Neural progenitor cell (in vitro differentiated cells): Measurements from ENCODE around the gene LMNTD1.

Experiments used
- EZH2 ChIP-seq: fragments of 200-600 bp; sonication (generic); IDR thresholded peaks from 2 replicates; pipeline ENCODE4 v1.6.1; 2017; ENCODE audit warnings: antibody characterized with exemption, mild to moderate bottlenecking, moderate library complexity
- TF ChIP-seq, protein P1 (sequence below): fragments of 200-600 bp; sonication (generic); IDR thresholded peaks from 2 replicates; pipeline ENCODE4 v1.5.1; 2017; ENCODE audit warnings: antibody characterized with exemption, mild to moderate bottlenecking

- TF ChIP-seq, protein P1, sequence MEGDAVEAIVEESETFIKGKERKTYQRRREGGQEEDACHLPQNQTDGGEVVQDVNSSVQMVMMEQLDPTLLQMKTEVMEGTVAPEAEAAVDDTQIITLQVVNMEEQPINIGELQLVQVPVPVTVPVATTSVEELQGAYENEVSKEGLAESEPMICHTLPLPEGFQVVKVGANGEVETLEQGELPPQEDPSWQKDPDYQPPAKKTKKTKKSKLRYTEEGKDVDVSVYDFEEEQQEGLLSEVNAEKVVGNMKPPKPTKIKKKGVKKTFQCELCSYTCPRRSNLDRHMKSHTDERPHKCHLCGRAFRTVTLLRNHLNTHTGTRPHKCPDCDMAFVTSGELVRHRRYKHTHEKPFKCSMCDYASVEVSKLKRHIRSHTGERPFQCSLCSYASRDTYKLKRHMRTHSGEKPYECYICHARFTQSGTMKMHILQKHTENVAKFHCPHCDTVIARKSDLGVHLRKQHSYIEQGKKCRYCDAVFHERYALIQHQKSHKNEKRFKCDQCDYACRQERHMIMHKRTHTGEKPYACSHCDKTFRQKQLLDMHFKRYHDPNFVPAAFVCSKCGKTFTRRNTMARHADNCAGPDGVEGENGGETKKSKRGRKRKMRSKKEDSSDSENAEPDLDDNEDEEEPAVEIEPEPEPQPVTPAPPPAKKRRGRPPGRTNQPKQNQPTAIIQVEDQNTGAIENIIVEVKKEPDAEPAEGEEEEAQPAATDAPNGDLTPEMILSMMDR, result no peak
- TF ChIP-seq EZH2, result no peak
Measured at GRCh38 chr12:25524366-25524765, 28.7 kb downstream of the LMNTD1 start.
